ENCODE results near the gene SPTBN1. TPM values are rescaled to one million over a fixed set of nuclear protein-coding genes. Genes with fewer than 3 reads are reported as not detected.

The SPTBN1 gene
- total RNA-seq, 1 donor from 2014 or later = 214 TPM

DNA sequence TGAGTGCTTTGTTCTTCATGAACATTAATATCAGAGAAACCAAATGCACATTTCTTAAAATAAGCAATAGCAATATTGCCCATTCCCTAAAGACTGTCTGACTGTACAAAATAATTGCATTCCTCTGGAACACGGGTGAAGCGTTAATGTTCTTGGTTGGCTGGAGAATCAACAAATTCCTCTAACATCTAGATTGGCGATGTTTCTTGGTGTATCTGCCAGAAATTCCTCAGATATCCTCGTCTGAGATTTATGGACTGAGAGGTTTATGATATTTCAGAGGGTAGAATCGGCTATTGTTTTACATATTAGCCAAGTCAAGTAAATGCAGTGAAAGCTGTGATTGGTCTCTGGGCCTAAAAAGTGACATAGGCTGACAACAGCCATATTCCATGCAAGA is 27.1 kb upstream of the SPTBN1 start:
- Mint-ChIP-seq H3K27ac (no peak overlapping the region), H3K4me3 (no peak overlapping the region), H3K27me3 (no peaks in the 10 kb centered on the region), H3K4me1 (ENCODE audit: unreplicated experiment) (peaks cover 14% of the 10 kb centered on the region), H3K36me3 (no peaks in the 10 kb centered on the region), H3K9me3 (no peaks in the 10 kb centered on the region)
- DNase-seq (ENCODE audit: extremely low spot score, unreplicated experiment) = no peak
- TF ChIP-seq, protein P1, sequence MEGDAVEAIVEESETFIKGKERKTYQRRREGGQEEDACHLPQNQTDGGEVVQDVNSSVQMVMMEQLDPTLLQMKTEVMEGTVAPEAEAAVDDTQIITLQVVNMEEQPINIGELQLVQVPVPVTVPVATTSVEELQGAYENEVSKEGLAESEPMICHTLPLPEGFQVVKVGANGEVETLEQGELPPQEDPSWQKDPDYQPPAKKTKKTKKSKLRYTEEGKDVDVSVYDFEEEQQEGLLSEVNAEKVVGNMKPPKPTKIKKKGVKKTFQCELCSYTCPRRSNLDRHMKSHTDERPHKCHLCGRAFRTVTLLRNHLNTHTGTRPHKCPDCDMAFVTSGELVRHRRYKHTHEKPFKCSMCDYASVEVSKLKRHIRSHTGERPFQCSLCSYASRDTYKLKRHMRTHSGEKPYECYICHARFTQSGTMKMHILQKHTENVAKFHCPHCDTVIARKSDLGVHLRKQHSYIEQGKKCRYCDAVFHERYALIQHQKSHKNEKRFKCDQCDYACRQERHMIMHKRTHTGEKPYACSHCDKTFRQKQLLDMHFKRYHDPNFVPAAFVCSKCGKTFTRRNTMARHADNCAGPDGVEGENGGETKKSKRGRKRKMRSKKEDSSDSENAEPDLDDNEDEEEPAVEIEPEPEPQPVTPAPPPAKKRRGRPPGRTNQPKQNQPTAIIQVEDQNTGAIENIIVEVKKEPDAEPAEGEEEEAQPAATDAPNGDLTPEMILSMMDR (conservative IDR thresholded peaks at IDR 0.05) = no peak

DNA sequence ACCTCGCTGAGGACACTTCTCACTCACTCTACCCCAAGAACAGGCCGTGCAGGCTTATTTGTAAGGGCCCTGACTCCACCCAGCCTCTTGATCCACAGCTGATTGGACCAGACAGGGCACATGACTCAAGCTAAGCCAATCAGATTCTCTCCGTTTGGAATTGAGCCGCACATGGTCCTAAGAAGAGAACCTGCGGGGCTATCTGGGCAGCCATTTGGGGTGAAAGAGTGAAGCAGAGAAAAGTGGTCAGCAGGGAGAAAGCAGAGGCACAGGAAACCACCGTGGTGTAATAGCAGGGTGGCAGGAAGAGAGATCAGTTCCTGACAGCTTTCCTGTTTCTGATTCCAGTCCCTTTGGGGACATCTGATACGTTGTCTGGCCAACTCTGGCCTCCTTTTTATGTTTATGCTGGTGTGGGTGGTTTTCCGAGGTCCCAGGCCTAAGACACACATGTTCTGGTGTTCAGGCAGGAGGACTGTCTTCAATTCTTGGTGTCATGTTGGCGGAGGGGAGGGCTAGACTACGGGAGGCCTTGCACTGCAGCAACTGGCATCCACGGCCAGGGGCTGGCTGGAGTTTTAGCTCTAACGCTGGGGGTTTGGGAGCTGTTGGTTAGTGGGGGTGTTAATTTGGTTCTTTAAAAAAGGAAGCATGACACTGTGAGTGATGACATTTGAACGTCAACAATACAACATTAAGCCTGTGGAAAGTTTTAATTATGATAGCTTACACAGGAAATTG is 26.1 kb upstream of the SPTBN1 start:
- H3K27ac Mint-ChIP-seq = no peak overlapping the region
- no peaks in the 10 kb centered on the region for H3K27me3 Mint-ChIP-seq
- H3K4me1 Mint-ChIP-seq (ENCODE audit: unreplicated experiment) = peaks cover 14% of the 10 kb centered on the region
- TF ChIP-seq, protein P1 (conservative IDR thresholded peaks at IDR 0.05) = no peak
- H3K9me3 Mint-ChIP-seq = no peaks in the 10 kb centered on the region
- H3K36me3 Mint-ChIP-seq = no peaks in the 10 kb centered on the region
- DNase-seq (ENCODE audit: extremely low spot score, unreplicated experiment) = no peak
- H3K4me3 Mint-ChIP-seq = no peak overlapping the region

DNA sequence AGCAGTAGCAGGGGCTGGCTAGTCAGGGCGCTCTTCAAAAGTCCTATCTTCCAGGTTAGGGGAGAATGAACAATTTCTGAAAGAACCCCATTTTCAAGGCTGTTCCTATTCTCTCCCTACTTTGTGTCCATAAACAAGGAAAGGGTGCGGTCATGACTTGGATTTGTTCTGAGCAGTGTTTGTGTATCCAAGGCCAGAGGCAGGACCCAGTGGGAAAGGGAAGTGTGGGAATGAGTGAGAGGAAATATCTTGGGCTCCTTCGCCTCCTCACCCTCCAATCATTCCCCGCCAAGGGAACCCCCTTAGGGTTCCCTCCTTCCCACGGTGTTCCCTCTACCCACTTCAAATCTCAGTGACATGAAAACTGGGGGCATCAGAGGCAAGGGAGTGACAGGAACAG is 25.5 kb upstream of the SPTBN1 start:
- Mint-ChIP-seq H3K36me3 (no peaks in the 10 kb centered on the region), H3K27me3 (no peaks in the 10 kb centered on the region), H3K4me3 (no peak overlapping the region), H3K9me3 (no peaks in the 10 kb centered on the region), H3K4me1 (ENCODE audit: unreplicated experiment) (peaks cover 14% of the 10 kb centered on the region), H3K27ac (no peak overlapping the region)
- DNase-seq (ENCODE audit: extremely low spot score, unreplicated experiment) = no peak
- TF ChIP-seq, protein P1 (conservative IDR thresholded peaks at IDR 0.05) = no peak

DNA sequence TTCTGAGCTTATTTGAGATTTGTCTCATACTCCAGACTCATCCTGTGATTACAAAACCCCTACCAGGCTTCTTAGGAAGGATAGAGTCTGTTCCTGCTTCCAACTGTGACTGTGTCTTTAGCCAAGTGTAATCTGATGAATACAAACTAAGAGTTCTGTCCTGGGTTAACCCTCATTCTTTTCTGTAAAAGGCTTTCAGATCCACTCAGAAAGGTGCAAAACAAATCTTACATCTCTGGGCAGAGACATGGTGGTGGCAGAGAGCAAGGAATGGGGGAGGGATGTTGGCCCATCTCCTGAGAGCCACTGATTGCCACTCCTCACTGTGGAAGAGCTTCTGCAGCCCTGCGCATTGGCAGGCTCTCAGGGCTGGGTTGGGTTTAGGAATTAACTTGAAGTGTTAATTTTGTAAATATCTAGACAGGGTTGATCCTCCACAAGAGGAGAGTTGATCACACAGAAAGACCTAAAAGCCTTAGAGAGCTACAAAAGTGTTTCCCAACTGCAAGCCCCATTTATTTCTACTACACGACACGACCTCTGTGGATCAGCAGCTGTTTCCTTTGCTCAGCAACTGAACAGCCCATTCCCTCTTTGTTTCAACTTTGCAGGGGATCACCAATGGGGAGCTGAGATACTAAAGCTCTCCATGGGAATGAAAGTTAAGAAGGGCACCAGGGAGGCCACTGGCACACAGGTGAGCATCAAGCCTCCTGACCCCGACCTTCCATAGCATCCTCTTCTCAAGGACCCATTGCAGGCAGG is 23.7 kb upstream of the SPTBN1 start:
- no peak for DNase-seq (ENCODE audit: extremely low spot score, unreplicated experiment)
- H3K9me3 Mint-ChIP-seq = no peaks in the 10 kb centered on the region
- peaks cover 14% of the 10 kb centered on the region for H3K4me1 Mint-ChIP-seq (ENCODE audit: unreplicated experiment)
- no peaks in the 10 kb centered on the region for H3K36me3 Mint-ChIP-seq
- H3K27me3 Mint-ChIP-seq = no peaks in the 10 kb centered on the region
- H3K4me3 Mint-ChIP-seq = no peak overlapping the region
- H3K27ac Mint-ChIP-seq = no peak overlapping the region
- TF ChIP-seq, protein P1 (conservative IDR thresholded peaks at IDR 0.05) = no peak

DNA sequence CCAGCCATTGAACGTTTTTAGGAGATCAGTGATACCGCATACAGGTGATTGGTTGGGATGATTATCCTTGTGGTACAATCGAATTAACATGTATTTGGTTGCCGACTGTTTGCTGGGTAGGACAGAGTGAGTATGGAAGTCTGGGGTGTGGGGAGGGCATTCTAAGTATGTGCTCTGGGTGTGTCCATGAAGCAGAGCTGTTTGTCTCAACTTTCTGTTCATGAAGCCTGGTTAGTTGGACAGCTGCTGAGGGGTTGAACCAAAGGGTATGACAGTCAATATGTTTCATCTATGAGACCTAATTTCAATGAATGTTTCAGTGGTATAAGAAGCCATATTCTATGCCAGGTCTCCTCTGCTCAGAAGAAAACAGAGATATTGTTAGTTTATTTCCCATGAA is 21.9 kb upstream of the SPTBN1 start:
- peaks cover under 1% of the 10 kb centered on the region for H3K9me3 Mint-ChIP-seq

More for the DNA sequence above, 21.9 kb upstream of the SPTBN1 start:
- peak overlapping the region; percentile 79 for H3K27ac Mint-ChIP-seq
- TF ChIP-seq, protein P1 (conservative IDR thresholded peaks at IDR 0.05) = no peak
- no peak for DNase-seq (ENCODE audit: extremely low spot score, unreplicated experiment)
- no peaks in the 10 kb centered on the region for H3K36me3 Mint-ChIP-seq
- H3K4me1 Mint-ChIP-seq (ENCODE audit: unreplicated experiment) = peaks cover 14% of the 10 kb centered on the region
- peaks cover under 1% of the 10 kb centered on the region for H3K27me3 Mint-ChIP-seq
- no peak overlapping the region for H3K4me3 Mint-ChIP-seq

Data from type B pancreatic cell (in vitro differentiated cells).